ENCODE results near the gene SPATA31C1.

DNA sequence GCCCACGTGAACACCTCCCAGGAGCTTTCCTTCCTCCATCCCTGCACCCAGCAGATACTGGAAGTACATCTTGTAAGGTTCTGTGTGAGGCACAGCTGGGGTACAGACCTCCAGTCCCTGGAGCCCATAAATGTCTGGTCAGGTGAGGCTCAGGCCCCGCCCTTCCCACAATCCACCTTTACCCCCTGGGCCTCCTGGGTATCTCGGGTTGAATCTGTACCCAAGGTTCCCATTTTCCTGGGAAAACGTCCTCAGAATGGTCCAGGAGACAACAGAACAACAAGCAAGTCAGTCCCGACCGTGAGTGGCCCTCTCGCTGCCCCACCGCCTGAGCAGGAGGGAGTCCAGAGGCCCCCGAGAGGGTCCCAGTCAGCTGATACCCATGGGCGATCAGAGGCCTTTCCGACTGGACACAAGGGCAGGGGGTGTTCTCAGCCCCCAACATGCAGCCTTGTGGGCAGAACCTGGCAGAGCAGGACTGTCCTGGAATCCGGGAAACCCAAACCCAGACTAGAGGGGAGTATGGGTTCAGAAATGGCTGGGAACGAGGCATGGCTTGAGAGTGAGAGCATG, 30.7 kb upstream of the SPATA31C1 start:
- TF ChIP-seq EZH2 (IDR thresholded peaks at IDR 0.05; ENCODE audit: insufficient read depth, poor library complexity, severe bottlenecking) (no peak), EZH2phosphoT487 (IDR thresholded peaks at IDR 0.05; ENCODE audit: insufficient read depth, low read depth) (no peak)
